HAP-1 (cell line): Measurements from ENCODE around the gene CCDC137.

Source experiments
- DNase-seq, 2 experiments: peaks; one replicate each; pipeline ENCODE4 v3.0.0-alpha.2; 2016 to 2020; ENCODE audit warnings: low spot score in 2 of 2
- H3K27me3 ChIP-seq: fragments of 250-450 bp; sonication (Bioruptor Pico); 2 replicates; pipeline ENCODE4 v1.5.1; 2020; ENCODE audit warnings: low read depth, mild to moderate bottlenecking, moderate library complexity
- H3K36me3 ChIP-seq: fragments of 250-450 bp; sonication (Bioruptor Pico); replicated peaks from 2 replicates; pipeline ENCODE4 v1.5.1; 2020; ENCODE audit warnings: mild to moderate bottlenecking
- H3K4me1 ChIP-seq: fragments of 250-450 bp; sonication (Bioruptor Pico); 2 replicates; pipeline ENCODE4 v1.5.1; 2020; ENCODE audit warnings: mild to moderate bottlenecking
- H3K4me3 ChIP-seq: fragments of 250-450 bp; sonication (Bioruptor Pico); 2 replicates; pipeline ENCODE4 v1.5.1; 2020; ENCODE audit warnings: mild to moderate bottlenecking, moderate library complexity
- H3K9me3 ChIP-seq: fragments of 250-450 bp; sonication (Bioruptor Pico); 2 replicates; pipeline ENCODE4 v1.5.1; 2020; ENCODE audit warnings: mild to moderate bottlenecking, moderate library complexity
- in situ Hi-C: fragments of 300-500 bp; cut with MboI; formaldehyde crosslinking; loops from 3 replicates; pipeline ENCODE4 v1.14.3; 2020; ENCODE audit warnings: low sequenced_read_pairs, inconsistent platforms, mixed read lengths

Gene CCDC137

GRCh38 chr17:81715872-81716673, 49.5 kb downstream of the CCDC137 start:
- no peak for DNase-seq
- Histone ChIP-seq H3K9me3 (no peaks in the 10 kb centered on the region), H3K36me3 (peaks cover 47% of the 10 kb centered on the region), H3K27me3 (no peaks in the 10 kb centered on the region), H3K4me1 (peaks cover 14% of the 10 kb centered on the region), H3K4me3 (no peak overlapping the region)
- in situ Hi-C loops = no loop called here

DNA sequence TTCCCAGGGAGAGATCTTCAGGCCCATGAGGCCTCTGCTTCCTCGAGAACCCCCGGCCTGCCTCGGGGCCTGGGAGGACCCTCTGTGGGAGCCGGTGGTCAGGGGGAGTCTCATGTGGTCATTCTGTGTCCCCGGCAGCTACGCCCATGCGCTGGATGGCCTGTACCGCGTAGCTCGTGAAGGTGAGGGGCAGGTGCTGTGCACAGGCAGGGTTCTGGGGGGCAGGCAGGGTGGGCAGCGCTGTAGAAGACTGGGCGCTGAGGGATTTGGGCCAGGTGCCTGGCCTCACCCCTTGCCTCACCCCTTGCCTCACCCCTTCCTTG, 50.1 kb downstream of the CCDC137 start:
- in situ Hi-C loops = no loop called here
- H3K36me3 ChIP-seq = peaks cover 47% of the 10 kb centered on the region

GRCh38 chr17:81717049-81717765, 50.7 kb downstream of the CCDC137 start:
- no peak for DNase-seq
- Histone ChIP-seq H3K27me3 (no peaks in the 10 kb centered on the region), H3K4me3 (no peak overlapping the region), H3K4me1 (peaks cover 6% of the 10 kb centered on the region; the same call in 1 of the 2 replicates), H3K36me3 (peaks cover 47% of the 10 kb centered on the region), H3K9me3 (no peaks in the 10 kb centered on the region)
- in situ Hi-C loops = no loop called here

More for the DNA sequence above, 50.1 kb downstream of the CCDC137 start:
- Histone ChIP-seq H3K9me3 (no peaks in the 10 kb centered on the region), H3K4me3 (no peak overlapping the region), H3K4me1 (peaks cover 9% of the 10 kb centered on the region; the same call in 1 of the 2 replicates), H3K27me3 (no peaks in the 10 kb centered on the region)
- DNase-seq = no peak

GRCh38 chr17:81717766-81718089, 51.2 kb downstream of the CCDC137 start:
- Histone ChIP-seq H3K9me3 (no peaks in the 10 kb centered on the region), H3K27me3 (no peaks in the 10 kb centered on the region), H3K36me3 (peaks cover 47% of the 10 kb centered on the region), H3K4me1 (peaks cover 6% of the 10 kb centered on the region; the same call in 1 of the 2 replicates), H3K4me3 (no peak overlapping the region)
- no peak for DNase-seq
- in situ Hi-C loops = no loop called here

GRCh38 chr17:81719410-81720266, 53.1 kb downstream of the CCDC137 start:
- in situ Hi-C loops = no loop called here
- Histone ChIP-seq H3K4me1 (no peaks in the 10 kb centered on the region), H3K36me3 (peaks cover 38% of the 10 kb centered on the region), H3K27me3 (no peaks in the 10 kb centered on the region), H3K4me3 (no peak overlapping the region), H3K9me3 (no peaks in the 10 kb centered on the region)
- no peak for DNase-seq

DNA sequence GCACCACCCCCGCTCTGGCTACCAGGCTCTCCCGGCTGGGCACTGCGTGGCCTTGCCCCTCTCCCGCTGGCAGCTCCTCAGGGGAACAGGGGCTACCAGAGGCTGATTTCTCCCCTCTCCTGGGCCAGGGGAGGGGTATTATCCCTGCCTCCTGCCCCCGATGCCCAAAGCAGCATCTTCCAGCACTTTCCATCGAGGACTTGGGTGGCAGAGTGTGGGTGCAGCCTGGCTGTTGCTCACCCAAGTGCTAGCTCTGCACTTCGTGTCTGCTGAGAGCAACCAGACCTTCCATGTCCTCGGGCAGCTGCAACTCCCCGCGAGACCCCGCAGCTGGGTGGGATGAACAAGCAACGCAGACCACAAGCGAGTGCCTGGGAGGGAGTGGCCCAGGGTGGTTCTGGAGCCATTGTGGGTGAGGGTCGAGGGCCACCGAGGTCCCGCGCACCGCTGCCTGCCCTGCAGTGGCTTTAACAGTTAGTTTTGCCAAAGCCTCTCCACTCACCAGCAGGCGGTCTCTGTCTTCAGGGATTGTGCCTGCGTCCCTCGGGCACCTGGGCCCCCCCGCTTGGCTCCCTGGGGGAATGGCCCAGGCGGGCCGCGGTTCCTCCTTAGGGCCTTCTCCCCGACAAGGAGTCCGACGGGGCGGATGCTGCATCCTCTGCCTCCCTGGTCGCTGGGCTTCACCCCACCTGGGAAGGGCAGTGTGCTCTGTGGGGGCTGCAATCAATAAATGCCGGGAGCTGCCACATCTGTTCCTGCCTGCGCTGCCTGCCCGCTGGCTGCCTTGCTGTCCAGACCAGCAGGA, 53.9 kb downstream of the CCDC137 start:
- DNase-seq = no peak
- H3K4me1 ChIP-seq = no peaks in the 10 kb centered on the region
- H3K36me3 ChIP-seq = peaks cover 30% of the 10 kb centered on the region
- in situ Hi-C loops = no loop called here
- no peaks in the 10 kb centered on the region for H3K27me3 ChIP-seq
- H3K4me3 ChIP-seq = no peak overlapping the region
- no peaks in the 10 kb centered on the region for H3K9me3 ChIP-seq

DNA sequence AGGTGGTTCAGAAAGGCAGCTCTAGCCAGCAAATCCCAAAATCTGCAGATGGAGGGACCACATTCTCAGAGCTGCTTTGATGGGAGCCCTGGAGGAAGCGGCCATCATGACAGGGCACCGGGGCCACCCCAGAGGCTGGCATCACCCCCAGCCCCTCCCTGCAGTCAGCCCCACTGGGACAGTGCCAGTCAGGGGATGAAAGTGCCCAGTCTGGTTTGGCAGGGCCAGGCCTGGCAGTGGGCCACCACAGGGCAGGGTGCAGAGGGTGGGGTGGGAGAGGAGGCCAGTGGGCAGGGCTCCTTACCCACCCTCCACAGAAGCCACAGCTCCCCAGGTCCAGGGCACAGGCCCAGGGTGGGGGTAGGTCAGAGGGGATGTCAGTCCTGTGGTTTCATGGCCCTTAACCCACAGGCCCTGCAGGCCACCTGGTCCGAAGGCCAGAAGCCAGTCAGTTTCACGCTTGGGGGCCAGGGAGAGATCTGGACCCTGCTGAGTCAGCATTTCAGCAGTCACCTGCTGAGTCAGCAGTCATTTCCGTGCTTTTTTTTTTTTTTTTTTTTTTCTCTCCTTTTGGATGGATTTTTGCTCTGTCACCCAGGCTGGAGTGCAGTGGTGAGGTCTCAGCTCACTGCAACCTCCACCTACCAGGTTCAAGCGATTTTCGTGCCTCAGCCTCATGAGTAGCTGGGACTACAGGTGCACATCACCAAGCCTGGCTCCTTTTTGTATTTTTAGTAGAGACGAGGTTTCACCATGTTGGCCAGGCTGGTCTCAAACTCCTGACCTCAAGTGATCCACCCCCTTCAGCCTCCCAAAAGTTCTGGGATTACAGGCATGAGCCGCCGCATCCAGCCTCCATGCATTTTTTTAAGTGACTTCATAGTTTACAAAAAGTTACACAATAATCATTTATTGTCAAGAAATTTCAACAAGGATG, 55.9 kb downstream of the CCDC137 start:
- in situ Hi-C loops = no loop called here
- Histone ChIP-seq H3K4me1 (no peaks in the 10 kb centered on the region), H3K9me3 (no peaks in the 10 kb centered on the region), H3K27me3 (no peaks in the 10 kb centered on the region), H3K4me3 (no peak overlapping the region), H3K36me3 (peaks cover 17% of the 10 kb centered on the region)
- no peak for DNase-seq
